Measurements from ENCODE around the gene WDR83.

- TF ChIP-seq POLR2A (IDR thresholded peaks at IDR 0.05; ENCODE audit: low read length) (peak; percentile 60), GATA1 (IDR thresholded peaks at IDR 0.05; ENCODE audit: low read depth, low read length) (no peak)
Observed at GRCh38 chr19:12669270-12670158, 2.9 kb downstream of the WDR83 start.
